Measurements from ENCODE around the gene MACO1. TPM values are rescaled to one million over a fixed set of nuclear protein-coding genes. Genes with fewer than 3 reads are reported as not detected.

MACO1 gene
- total and polyA plus RNA-seq, 9 of the 15 experiments (the other 6 are each of a cell fraction or from before 2014, with no cell fraction given), result 4.6 to 28.4 (median 21.7) TPM

DNA sequence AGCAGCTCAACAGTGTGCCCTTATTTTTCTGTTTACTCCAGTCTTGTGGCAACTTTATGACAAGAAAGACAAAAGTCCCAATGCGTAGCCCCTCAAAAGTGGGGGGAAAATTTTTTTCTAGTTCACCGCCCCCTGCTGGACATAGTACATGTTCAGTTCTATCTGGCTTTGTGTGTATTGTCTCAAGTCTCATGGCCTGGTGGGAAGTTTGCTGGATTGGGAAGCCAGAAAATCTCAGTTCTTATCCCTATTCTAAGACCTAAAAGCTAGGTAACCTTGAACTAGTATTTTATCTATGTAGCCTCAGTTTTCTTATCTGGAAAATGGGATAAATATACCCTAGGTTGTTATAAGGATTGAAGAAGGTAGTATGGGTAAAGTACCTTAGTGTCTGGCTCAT is 56.9 kb downstream of the MACO1 start:
- FAIRE-seq (peak; percentile 46), ATAC-seq (peak; percentile 72), DNase-seq (ENCODE audit: extremely low read depth in 1 of 4, low spot score in 3 of 4) (peak; percentile 40 to 59 (median 52))
- no peaks in the 10 kb centered on the region for H3K9me3 ChIP-seq (replicated peaks; ENCODE audit: control insufficient read depth, insufficient read depth, low read depth, low read length)
- WGBS (ENCODE audit: insufficient coverage, low coverage, missing lambda C conversion rate), result 59% methylated on average over 2 of the region's 2 CpGs
- intact Hi-C loops (cut with micrococcal nuclease) (no loop called here), in situ Hi-C loops (cut with MboI) (no loop called here)
- H4K20me1 ChIP-seq (replicated peaks; ENCODE audit: control insufficient read depth, insufficient read depth, low read length), result 0 out of 2 replicates have a peak, but pooled peaks cover 4% of the 10 kb centered on the region
- H3K79me2 ChIP-seq (ENCODE audit: control insufficient read depth, insufficient read depth, low read length), result peaks cover 14% of the 10 kb centered on the region
- peaks cover 89% of the 10 kb centered on the region for H3K36me3 ChIP-seq (ENCODE audit: control insufficient read depth, insufficient read depth, low read length)
- H3K27ac ChIP-seq (ENCODE audit: extremely low read depth, low read depth, low read length), result no peak overlapping the region
- H3K4me1 ChIP-seq (replicated peaks in 1 of 2; ENCODE audit: control insufficient read depth in 2 of 2, insufficient read depth in 2 of 2, low read length in 2 of 2), result peaks cover 3 to 12% of the 10 kb centered on the region in 2 experiments; a peak in 3 of 5 replicates
- H3K4me3 ChIP-seq, result no peak overlapping the region
- no TSS peak for BruUV-seq (replicated peaks)
- H3K9ac ChIP-seq (ENCODE audit: insufficient read depth in 1 of 2, low read depth in 2 of 2, low read length in 2 of 2), result no peak overlapping the region
- no peaks in the 10 kb centered on the region for H3K9me1 ChIP-seq (ENCODE audit: control insufficient read depth, insufficient read depth, low read length)
- POLR2A ChIA-PET, result interaction anchor here (0.6 to 2.1 kb wide), 4 partner anchors 10 to 66 kb away, joined by 4 to 6 read pairs (median 4); no protein-coding TSS in a partner anchor
- no peaks in the 10 kb centered on the region for H3K27me3 ChIP-seq (ENCODE audit: control insufficient read depth in 2 of 2, insufficient read depth in 2 of 2, low read length in 2 of 2)
- H2AFZ ChIP-seq (ENCODE audit: low read depth, low read length), result no peak overlapping the region
- CTCF ChIA-PET (ENCODE audit: low intra/inter-chr PET ratio), result no interaction called here
- no peak overlapping the region for H3K4me2 ChIP-seq (ENCODE audit: insufficient read depth, low read length)
- TF ChIP-seq RAD21 (CRISPR knock-in tag; conservative IDR thresholded peaks at IDR 0.05 in 1 of 2, IDR thresholded peaks at IDR 0.05 in 1 of 2), result peak; percentile 23 to 65; a peak in 2 of 4 replicates
- TF ChIP-seq NRF1 (conservative IDR thresholded peaks at IDR 0.05 in 1 of 2, IDR thresholded peaks at IDR 0.05 in 1 of 2), result no peak
- TF ChIP-seq, protein P1, sequence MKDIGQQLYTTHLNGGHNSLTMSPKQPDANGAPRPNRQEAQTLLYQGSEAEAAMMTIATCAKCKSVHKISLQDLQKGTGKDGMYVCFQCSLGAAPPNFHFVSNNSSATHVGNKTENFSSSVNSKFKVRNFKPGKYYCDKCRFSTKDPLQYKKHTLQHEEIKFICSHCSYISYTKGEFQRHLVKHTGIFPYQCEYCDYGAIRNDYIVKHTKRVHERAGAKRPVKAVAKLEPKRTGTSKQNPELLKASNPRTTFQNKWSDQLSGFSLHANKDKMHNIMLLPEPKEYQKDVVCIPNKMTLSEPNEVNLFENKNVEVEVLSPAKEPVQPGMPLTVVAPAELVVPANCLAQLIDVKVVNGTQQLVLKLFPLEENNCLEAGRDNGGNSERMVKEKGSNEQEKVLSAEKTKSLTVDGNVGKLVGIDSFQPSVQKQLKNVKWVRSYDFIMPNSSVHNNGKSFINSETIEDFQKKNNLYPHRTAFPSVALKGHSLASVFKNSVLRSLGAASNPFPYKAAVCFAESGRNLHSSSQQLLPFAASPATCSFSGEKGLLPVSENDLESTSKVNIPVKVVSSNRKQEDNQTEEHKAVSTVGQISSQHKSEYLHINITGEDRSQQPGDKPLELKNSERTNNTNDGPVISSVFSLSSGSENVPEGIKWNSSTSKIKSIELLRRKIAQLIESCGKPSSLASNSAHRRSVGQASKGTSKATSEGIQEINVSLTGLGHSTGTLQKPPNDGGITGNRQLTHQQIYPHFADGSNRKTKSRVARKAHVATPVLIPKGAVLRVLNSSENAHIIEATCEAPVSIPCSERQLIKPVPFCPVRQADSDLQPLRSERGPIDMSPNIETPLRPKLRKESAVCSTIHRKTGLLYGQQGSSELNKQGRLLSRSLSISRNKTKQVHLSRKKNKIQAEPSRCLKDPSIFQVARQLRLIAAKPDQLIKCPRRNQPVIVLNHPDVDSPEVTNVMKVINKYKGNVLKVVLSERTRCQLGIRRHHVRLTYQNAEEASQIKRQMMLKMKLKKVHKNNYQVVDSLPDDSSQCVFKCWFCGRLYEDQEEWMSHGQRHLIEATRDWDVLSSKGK (CRISPR knock-in tag; IDR thresholded peaks at IDR 0.05), result no peak
- no peak for TF ChIP-seq ZNF696 (CRISPR knock-in tag; conservative IDR thresholded peaks at IDR 0.05)
- TF ChIP-seq SP1 (CRISPR knock-in tag; IDR thresholded peaks at IDR 0.05), result no peak
- TF ChIP-seq, protein P2, sequence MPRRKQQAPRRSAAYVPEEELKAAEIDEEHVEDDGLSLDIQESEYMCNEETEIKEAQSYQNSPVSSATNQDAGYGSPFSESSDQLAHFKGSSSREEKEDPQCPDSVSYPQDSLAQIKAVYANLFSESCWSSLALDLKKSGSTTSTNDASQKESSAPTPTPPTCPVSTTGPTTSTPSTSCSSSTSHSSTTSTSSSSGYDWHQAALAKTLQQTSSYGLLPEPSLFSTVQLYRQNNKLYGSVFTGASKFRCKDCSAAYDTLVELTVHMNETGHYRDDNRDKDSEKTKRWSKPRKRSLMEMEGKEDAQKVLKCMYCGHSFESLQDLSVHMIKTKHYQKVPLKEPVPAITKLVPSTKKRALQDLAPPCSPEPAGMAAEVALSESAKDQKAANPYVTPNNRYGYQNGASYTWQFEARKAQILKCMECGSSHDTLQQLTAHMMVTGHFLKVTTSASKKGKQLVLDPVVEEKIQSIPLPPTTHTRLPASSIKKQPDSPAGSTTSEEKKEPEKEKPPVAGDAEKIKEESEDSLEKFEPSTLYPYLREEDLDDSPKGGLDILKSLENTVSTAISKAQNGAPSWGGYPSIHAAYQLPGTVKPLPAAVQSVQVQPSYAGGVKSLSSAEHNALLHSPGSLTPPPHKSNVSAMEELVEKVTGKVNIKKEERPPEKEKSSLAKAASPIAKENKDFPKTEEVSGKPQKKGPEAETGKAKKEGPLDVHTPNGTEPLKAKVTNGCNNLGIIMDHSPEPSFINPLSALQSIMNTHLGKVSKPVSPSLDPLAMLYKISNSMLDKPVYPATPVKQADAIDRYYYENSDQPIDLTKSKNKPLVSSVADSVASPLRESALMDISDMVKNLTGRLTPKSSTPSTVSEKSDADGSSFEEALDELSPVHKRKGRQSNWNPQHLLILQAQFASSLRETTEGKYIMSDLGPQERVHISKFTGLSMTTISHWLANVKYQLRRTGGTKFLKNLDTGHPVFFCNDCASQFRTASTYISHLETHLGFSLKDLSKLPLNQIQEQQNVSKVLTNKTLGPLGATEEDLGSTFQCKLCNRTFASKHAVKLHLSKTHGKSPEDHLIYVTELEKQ (CRISPR knock-in tag; IDR thresholded peaks at IDR 0.05), result no peak
- TF ChIP-seq, protein P3, sequence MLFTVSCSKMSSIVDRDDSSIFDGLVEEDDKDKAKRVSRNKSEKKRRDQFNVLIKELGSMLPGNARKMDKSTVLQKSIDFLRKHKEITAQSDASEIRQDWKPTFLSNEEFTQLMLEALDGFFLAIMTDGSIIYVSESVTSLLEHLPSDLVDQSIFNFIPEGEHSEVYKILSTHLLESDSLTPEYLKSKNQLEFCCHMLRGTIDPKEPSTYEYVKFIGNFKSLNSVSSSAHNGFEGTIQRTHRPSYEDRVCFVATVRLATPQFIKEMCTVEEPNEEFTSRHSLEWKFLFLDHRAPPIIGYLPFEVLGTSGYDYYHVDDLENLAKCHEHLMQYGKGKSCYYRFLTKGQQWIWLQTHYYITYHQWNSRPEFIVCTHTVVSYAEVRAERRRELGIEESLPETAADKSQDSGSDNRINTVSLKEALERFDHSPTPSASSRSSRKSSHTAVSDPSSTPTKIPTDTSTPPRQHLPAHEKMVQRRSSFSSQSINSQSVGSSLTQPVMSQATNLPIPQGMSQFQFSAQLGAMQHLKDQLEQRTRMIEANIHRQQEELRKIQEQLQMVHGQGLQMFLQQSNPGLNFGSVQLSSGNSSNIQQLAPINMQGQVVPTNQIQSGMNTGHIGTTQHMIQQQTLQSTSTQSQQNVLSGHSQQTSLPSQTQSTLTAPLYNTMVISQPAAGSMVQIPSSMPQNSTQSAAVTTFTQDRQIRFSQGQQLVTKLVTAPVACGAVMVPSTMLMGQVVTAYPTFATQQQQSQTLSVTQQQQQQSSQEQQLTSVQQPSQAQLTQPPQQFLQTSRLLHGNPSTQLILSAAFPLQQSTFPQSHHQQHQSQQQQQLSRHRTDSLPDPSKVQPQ (CRISPR knock-in tag; IDR thresholded peaks at IDR 0.05; ENCODE audit: borderline replicate concordance), result no peak
- TF ChIP-seq FOXM1 (IDR thresholded peaks at IDR 0.05; ENCODE audit: low read depth), result 0 out of 2 replicates have a peak, but pooled peaks have one; percentile 15
- TF ChIP-seq FOXM1 (CRISPR knock-in tag; IDR thresholded peaks at IDR 0.05; ENCODE audit: low read depth), result no peak
- no peak for TF ChIP-seq SMARCA5 (IDR thresholded peaks at IDR 0.05)
- TF ChIP-seq GATAD2B (IDR thresholded peaks at IDR 0.05; ENCODE audit: borderline replicate concordance), result no peak
- TF ChIP-seq ATF7 (IDR thresholded peaks at IDR 0.05), result no peak
- no peak for TF ChIP-seq NUFIP1 (IDR thresholded peaks at IDR 0.05; ENCODE audit: partially characterized antibody)

Data from K562 (cell line).